Psoas muscle (tissue), 8 donors: ENCODE data around the gene HEBP1. TPM values are rescaled to one million over a fixed set of nuclear protein-coding genes. Genes with fewer than 3 reads are reported as not detected.

ENCODE experiments used
- ATAC-seq, 4 donors: fragments of 200-7000 bp; cut with Tn5 transposase; one replicate each; pipeline ENCODE4 v1.9.1; 2020; ENCODE audit warnings: moderate library complexity in 3 of 4, mild to moderate bottlenecking in 2 of 4
- DNase-seq, 2 donors: peaks; one replicate each; pipeline ENCODE4 v3.0.0-alpha.2; 2020
- H3K27ac ChIP-seq: fragments of 200-600 bp; one replicate; pipeline ENCODE4 v1.8.0; 2022
- H3K27me3 ChIP-seq, 3 donors: fragments of 200-600 bp in 1 of 3; one replicate each; pipeline versions ENCODE4 v1.6.1 to v1.8.0; 2013 to 2022; ENCODE audit warnings: low read length in 2 of 3, mild to moderate bottlenecking in 2 of 3, moderate library complexity in 1 of 3; ENCODE audit not compliant: insufficient read depth in 3 of 3
- H3K36me3 ChIP-seq, 2 donors: fragments of 200-600 bp in 1 of 2; one replicate each; pipeline versions ENCODE4 v1.6.1 to v1.8.0; 2013 to 2022; ENCODE audit warnings: low read depth in 1 of 2, mild to moderate bottlenecking in 1 of 2, moderate library complexity in 1 of 2; ENCODE audit not compliant: insufficient read depth in 1 of 2
- H3K4me1 ChIP-seq: fragments of 200-600 bp; one replicate; pipeline ENCODE4 v1.8.0; 2022
- H3K4me3 ChIP-seq: fragments of 200-600 bp; one replicate; pipeline ENCODE4 v1.8.0; 2022; ENCODE audit warnings: mild to moderate bottlenecking
- H3K9me3 ChIP-seq: fragments of 200-600 bp; one replicate; pipeline ENCODE4 v1.8.0; 2022
- CTCF ChIP-seq: fragments of 200-600 bp; IDR thresholded peaks from one replicate; pipeline ENCODE4 v1.8.0; 2022; ENCODE audit warnings: antibody characterized with exemption
- WGBS, 3 donors: extraction: QIAGEN DNeasy Blood & Tissue Kit; methylation state at CpG; one replicate each; pipeline versions ENCODE4 v1.1.6 to v1.1.7; 2013; 5-methylcytosine and 5-hydroxymethylcytosine counted together
- intact Hi-C, 2 donors: fragments of 100-400 bp; cut with DNase I; formaldehyde crosslinking; loops; one replicate each; pipeline versions ENCODE4 v1.11.0 to v1.14.2; 2022
- polyA plus RNA-seq, 3 donors: library from polyadenylated mRNA; stranded (reverse); fragments of 200-250 nt; gene quantifications; one replicate each; pipeline ENCODE4 v1.2.3, GENCODE V29; 2013
- total RNA-seq, 4 donors: library from RNA; stranded (reverse); fragmentation: NEBNext Ultra II Directional in 2 of 4; extraction: Animal tissue kit (Norgen Biotek cat#: 25700) in 2 of 4; gene quantifications; one replicate each; pipeline versions ENCODE4 v1.2.1 to v1.2.4, GENCODE V29; 2021 to 2023
- donor health status: healthy with polysubstance abuse.
- donor health status: DM: no; HTN: no; CAD: no; lungs with moderate emphysema.
- donor health status: Bipolar disorder and iron deficiency.
- donor health status: healthy.
- donor health status: DM: yes; HTN: yes; CAD: no.
- donor health status: DM: no; HTN: no; CAD: no.
- donor health status: DM: no; HTN: no; CAD: no.
- donor health status: DM: yes; HTN: yes; CAD: no.

The HEBP1 gene
- total and polyA plus RNA-seq, 7 donors: 19.4 to 39.3 (median 33.3) TPM

- 87 to 88% (median 88%) methylated on average over 8 of the region's 8 CpGs for WGBS, 3 donors
- TF ChIP-seq CTCF: no peak
- intact Hi-C loops: no loop called here
- H3K27me3 ChIP-seq: peaks cover 0 to 3% (median 0%) of the 10 kb centered on the region in 3 donors
- DNase-seq (no peak), ATAC-seq (peak in 3 of 4 donors; percentile 27 to 56 (median 30))
- no peak overlapping the region for H3K27ac ChIP-seq
- no peaks in the 10 kb centered on the region for H3K4me1 ChIP-seq
- no peak overlapping the region for H3K4me3 ChIP-seq
- H3K36me3 ChIP-seq: no peaks in the 10 kb centered on the region
- no peaks in the 10 kb centered on the region for H3K9me3 ChIP-seq
Observed at GRCh38 chr12:12943586-12944260, 56.3 kb downstream of the HEBP1 start.

GRCh38 chr12:12941450-12942350, 58.4 kb downstream of the HEBP1 start:
- 88 to 90% (median 89%) methylated on average over 10 of the region's 10 CpGs for WGBS, 3 donors

GRCh38 chr12:12939888-12940287, 60.2 kb downstream of the HEBP1 start:
- Histone ChIP-seq H3K9me3 (no peaks in the 10 kb centered on the region), H3K27me3 (peaks cover 0 to 3% (median 0%) of the 10 kb centered on the region in 3 donors), H3K36me3 (no peaks in the 10 kb centered on the region), H3K4me1 (no peaks in the 10 kb centered on the region), H3K27ac (no peak overlapping the region), H3K4me3 (no peak overlapping the region)
- WGBS, 3 donors: 64 to 74% (median 73%) methylated on average over 1 of the region's 1 CpG
- TF ChIP-seq CTCF: no peak
- intact Hi-C loops: no loop called here
- DNase-seq: no peak
- ATAC-seq: no peak

More at GRCh38 chr12:12941450-12942350, 58.4 kb downstream of the HEBP1 start:
- Histone ChIP-seq H3K4me1 (no peaks in the 10 kb centered on the region), H3K4me3 (no peak overlapping the region), H3K36me3 (no peaks in the 10 kb centered on the region), H3K27me3 (peaks cover 0 to 3% (median 0%) of the 10 kb centered on the region in 3 donors), H3K9me3 (no peaks in the 10 kb centered on the region), H3K27ac (no peak overlapping the region)
- intact Hi-C loops: no loop called here
- ATAC-seq (no peak), DNase-seq (no peak)
- no peak for TF ChIP-seq CTCF

GRCh38 chr12:12938541-12938940, 61.5 kb downstream of the HEBP1 start:
- no peak for TF ChIP-seq CTCF
- 77 to 80% (median 78%) methylated on average over 5 of the region's 5 CpGs for WGBS, 3 donors
- H3K4me3 ChIP-seq: no peak overlapping the region
- no peak overlapping the region for H3K27ac ChIP-seq
- H3K27me3 ChIP-seq: no peaks in the 10 kb centered on the region
- ATAC-seq (no peak), DNase-seq (no peak)
- H3K36me3 ChIP-seq: no peaks in the 10 kb centered on the region
- intact Hi-C loops: no loop called here
- H3K4me1 ChIP-seq: no peaks in the 10 kb centered on the region
- no peaks in the 10 kb centered on the region for H3K9me3 ChIP-seq
